ENCODE results near the gene SBF1.
"Not testable (repeated sequence)": the region's sequence is repeated elsewhere in the genome, so short reads cannot be mapped to it uniquely, and the experiment has no call there.

Gene SBF1

DNA sequence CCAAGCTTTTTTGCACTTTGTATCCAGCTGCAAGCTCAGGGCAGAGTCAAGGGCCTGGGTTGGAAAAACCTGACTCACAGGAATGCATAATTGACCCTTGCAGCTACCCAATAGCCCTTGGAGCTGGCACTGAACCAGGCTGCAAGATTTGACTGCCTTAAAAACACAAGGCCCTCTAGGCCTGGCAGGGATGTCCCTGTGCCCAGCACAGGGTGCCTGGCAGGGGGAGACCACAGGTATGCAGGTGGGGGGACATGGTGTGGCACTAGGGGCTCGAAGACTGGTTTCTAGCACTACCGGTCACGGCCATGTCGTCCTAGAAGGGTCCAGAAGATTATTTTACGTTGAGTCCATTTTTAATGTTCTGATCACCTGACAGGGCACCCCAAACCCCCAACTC is 30.2 kb downstream of the SBF1 start:
- DNase-seq, result no peak

DNA sequence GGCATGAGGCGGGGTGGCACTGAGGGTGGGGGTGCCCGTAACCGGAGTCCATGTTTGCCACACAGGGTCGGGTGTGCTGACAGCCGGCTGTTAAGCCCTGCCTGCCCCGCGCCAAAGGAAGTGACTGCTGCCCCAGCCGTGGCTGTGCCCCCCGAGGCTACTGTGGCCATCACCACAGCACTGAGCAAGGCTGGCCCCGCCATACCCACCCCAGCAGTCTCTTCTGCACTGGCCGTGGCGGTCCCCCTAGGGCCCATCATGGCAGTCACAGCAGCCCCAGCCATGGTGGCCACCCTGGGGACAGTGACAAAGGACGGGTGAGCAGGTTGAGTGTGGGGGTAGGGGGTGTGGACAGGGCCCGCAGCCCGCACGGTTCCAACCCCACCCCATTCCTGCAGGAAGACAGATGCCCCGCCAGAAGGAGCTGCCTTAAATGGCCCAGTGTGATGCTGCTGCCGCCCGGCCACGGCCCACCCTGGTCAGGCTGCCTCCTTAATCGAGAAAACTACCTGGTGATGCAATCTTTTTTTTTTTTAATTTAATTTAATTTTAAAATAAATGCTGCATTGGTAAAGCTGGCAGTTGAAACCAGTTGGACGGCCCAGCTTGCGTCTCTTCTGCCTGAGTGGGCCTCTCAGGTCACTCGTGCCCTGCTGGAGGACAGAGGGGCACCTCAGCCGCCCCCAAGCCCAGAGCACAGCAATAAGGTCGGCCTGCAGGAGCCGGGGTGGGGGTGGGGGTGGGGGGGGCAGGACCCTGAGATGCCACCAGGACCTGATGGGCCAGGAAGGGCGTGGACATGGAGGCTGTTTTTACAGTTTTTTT is 30.8 kb downstream of the SBF1 start:
- no peak for DNase-seq

- DNase-seq, result no peak
Observed at GRCh38 chr22:50443197-50443596, 31.6 kb downstream of the SBF1 start.

GRCh38 chr22:50441428-50441993 is 33.3 kb downstream of the SBF1 start:
- DNase-seq, result no peak

DNA sequence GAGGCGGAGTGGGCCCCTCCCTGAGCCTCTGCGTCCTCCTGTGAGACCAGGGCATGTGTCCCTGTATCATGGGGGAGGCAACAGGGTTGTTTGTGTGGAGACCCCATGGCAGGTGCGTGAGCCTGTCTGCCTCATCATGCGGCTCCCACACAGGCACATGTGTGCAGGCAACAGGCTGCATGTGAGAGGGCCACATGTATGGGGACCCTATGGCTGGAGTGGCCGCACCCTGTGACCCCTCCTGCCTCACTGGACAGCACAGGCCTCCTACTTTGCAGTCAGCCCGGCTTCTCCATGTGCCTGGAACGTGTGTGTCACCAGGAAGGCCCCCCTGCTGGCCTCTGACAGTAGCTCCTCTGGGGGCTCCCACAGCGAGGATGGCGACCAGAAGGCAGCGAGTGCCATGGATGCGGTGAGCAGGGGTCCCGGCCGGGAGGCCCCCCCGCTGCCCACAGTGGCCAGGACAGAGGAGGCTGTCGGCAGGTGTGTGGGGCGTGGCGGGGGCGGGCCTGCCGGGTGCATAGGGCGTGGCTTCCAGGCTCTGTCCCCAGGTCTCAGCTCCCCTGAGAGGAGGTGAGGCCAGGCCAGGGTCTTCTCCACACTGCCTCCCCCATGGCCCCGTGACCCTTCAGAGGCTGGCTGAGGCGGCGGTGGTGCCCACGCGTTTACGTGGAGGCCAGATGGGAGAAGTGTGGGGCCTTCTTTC is 34.1 kb downstream of the SBF1 start:
- DNase-seq, result no peak

DNA sequence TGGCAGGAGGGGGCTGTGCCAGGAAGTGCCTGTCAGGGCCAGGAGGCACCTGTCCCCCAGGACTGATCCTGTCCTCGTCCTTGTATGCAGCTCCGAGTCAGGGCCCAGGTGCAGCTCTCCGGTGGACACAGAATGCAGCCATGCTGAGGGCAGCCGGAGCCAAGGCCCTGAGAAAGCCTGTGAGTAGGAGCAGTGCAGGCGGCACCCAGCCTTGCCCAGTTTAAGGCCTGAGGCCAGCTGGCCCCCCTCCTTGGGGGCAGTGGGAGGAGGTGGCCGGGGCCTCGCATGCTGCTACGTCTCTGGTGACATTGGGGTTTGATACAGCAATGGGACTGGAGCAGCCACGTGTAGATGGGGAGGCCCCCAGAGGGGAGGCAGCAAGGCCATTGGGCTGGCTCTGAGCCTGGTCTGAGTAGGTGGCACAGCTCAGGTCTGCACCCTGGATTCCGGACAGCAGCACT is 34.9 kb downstream of the SBF1 start:
- no peak for DNase-seq

DNA sequence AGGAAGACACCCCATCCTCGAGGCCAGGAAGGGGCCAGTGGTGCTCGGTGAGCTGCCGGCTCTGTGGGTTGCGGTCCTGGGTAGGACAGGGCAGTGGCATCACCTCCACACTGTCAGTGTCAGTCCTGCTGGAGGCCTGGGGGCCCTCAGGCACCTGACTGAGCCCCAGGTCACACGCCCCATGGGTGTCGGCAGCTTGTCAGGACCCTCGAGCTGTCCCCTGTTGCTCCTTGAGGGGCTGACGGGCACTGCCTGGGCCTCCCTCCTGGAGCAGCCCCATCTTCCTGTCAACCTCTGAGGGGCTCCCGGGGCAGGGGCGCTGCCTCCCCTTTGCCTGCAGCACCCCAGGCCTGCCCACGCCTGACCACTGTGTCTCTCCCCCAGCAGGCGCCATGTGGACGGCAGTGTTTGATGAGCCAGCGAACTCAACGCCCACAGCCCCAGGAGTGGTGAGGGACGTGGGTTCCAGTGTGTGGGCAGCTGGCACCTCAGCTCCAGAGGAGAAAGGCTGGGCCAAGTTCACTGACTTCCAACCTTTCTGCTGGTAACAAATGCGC is 35.4 kb downstream of the SBF1 start:
- no peak for DNase-seq

DNA sequence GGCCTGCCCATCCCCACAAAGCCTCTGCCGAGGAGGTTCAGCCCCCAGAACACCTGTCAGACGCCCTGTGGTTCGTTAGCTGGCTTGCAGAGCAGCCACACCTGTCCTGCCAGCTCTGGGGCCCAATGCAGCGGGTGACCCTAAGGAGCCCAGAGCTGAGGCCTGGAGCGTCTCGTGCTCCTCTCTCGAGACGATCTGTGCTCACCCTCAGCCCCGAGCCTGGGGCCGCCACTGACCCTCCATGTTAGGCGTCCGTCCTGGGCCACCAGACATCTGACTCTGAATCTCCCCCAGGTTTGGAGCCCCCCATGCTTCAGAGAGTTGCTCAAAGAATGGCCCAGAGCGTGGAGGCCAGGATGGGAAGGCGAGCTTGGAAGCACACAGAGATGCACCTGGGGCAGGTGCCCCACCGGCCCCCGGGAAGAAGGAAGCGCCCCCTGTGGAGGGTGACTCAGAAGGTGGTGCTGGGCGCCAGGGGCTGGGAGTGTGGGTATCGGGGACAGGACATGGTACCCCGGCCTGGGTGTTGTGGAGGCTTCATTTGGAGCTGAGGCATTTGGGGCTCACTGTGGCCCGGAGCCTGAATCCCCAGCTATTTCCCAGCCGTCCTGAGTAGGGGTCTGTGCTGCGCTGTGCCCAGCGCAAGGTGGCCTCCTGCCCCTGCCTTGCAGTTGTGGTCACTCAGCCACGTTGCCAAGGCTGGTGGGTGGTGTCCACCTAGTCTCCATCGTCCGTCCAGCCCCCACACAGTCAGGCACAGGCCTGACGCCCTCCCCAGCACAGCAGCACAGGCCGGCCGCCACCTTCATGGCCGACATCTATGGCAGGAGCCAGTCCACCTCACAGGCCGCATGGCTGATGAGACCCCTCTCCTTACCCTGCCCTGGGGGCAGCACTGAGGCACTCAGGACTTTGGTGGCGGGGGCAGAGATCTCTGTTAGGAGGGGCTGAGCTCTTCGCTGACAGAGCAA is 36.2 kb downstream of the SBF1 start:
- DNase-seq, result no peak

DNA sequence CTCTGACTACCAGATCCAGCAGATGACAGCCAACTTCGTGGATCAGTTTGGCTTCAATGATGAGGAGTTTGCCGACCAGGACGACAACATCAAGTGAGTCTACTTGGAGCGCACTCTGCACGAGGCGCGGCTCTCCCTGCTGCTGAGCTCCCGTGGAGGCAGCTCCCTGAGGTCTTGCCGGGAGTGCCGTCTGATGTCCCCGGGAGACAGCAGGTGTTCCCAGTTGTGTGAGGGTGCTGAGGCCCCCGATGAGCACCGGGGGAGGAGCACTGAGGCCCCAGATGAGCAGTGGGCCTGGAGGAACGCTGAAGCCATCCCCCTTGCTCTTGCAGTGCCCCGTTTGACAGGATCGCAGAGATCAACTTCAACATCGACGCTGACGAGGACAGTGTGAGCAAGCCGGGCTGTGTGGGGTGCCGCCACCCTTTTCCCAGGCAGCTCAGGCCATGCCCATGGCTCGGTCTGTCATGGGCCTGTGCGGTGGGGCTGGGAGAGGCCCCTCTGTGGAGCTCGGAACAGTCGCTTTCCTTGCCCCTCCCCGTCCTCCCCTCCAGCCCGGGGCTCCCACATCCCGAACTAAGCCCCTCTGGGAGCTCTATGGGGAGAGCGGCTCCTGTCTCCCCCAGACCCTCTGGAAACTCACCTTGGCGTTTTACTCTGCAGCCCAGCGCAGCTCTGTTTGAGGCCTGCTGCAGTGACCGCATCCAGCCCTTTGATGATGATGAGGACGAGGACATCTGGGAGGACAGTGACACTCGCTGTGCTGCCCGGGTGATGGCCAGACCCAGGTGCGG is 37.1 kb downstream of the SBF1 start:
- DNase-seq, result no peak

- DNase-seq, result no peak
Observed at GRCh38 chr22:50436841-50437341, 37.9 kb downstream of the SBF1 start.

GRCh38 chr22:50436015-50436830 is 38.6 kb downstream of the SBF1 start:
- DNase-seq, result no peak

- no peak for DNase-seq
Observed at GRCh38 chr22:50435291-50436014, 39.4 kb downstream of the SBF1 start.

DNA sequence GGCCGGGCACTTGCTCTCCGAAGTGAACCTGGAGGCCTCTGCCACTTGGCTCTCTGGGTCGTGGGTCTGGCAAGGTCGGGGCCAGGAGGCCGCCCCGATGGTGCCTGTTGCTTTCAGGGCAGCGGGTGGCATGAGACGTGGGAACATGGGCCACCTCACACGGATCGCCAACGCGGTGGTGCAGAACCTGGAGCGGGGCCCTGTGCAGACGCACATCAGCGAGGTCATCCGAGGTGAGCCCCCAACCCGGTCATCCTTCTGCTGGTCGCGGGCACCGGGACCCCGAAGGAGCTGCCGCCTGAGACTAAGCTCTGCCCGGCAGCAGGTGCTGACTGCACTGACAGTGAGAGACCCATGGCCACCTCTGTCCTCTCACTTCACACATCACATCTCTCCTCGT is 40.0 kb downstream of the SBF1 start:
- DNase-seq, result no peak

DNA sequence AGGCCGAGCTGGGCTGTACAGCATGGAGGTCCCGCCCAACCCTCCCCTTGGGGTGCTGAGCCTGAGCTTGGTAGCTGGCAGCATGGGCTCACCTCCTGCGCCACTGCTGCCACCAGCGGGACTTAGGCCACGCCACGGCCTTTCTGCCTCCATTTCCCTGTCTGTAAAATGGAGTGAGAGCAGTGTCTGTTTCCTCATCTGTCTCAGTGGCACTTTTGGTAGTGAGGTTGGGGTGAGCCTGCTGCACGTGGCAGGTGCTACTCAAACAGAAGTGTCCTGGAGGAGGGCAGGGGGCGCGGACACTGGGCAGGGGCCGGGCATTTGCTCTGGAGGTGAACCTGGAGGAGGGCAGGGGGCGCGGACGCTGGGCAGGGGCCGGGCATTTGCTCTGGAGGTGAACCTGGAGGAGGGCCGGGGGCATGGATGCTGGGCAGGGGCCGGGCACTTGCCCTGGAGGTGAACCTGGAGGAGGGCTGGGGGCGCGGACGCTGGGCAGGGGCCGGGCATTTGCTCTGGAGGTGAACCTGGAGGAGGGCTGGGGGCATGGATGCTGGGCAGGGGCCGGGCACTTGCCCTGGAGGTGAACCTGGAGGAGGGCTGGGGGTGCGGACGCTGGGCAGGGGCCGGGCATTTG is 41.8 kb downstream of the SBF1 start:
- DNase-seq, result not testable (repeated sequence)

- DNase-seq, result no peak
Observed at GRCh38 chr22:50432131-50432876, 42.5 kb downstream of the SBF1 start.

DNA sequence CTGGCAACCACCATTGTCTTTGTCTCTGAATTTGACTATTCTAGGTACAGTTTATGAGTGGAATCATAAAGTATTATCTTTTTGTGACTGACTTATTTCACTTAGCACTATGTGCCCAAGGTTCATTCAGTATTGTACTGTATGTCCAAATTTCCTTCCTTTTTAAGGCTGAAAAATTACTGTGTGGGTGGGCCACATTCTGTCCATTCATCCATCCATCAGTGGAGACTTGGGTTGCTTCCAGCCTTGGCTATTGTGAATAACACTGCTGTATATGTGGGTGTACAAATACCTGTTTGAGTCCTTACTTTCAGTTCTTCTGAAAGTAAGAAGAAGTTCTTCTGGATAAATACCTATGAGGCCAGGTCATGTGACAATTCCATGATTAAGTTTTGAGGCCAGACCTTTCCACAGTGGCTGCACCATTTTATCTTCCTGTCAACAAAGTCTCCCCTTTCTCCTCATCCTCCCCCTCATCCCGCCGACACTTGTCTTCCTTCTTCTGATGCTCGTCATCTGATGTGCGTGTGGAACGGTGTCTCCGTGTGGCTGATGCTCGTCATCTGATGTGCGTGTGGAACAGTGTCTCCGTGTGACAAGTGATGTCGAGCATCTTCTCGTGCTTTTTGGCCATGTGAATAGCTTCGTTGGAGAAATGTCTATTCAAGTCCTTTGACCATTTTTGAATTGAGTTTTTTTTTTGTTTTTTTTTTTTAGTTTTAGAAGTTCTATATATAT is 49.5 kb downstream of the SBF1 start:
- no peak for DNase-seq

DNA sequence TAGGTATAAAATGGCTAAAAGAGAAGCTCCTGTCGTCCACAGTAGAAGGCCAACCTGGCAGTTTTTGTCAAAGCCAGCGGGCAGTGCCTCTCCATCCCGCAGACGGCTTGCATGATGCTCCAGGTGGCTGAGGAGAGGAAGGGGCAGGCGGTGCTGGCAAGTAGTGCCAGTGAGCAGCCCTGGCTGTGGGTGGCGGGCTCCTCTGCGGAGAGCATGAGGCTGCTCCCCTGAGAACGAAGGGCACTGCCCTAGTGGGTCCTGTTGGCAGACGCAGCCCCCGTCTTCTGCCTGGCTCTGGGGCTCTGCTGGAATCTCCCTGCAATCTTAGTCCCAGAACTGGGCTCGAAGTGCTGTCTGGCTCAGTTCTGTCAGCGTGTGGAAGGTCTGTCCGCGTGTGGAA is 50.9 kb downstream of the SBF1 start:
- DNase-seq, result no peak

Measured in activated CD4-positive, alpha-beta T cell treated with anti-CD3 and anti-CD28 coated beads, Interleukin-2, amount 50 U/mL, for 48 hours (primary cell).